ELF-1 (cell line): ENCODE measurements around the gene PDHA1.
A peak's percentile ranks its signal among the peaks of the same experiment; 100 is the strongest.

ENCODE experiments used
- DNase-seq: peaks from one replicate; pipeline ENCODE4 v3.0.0-alpha.2; 2016; ENCODE audit warnings: low read depth, low spot score

Gene PDHA1

GRCh38 chrX:19343535-19344408, at the start of gene PDHA1:
TSS of gene PDHA1 (plus strand) at chrX:19343927. CDS start at chrX:19344038, 111 bp downstream.
- peak; percentile 98 for DNase-seq

GRCh38 chrX:19303256-19303880, 40.4 kb upstream of the PDHA1 start:
- DNase-seq, result no peak

GRCh38 chrX:19326567-19326966, 17.2 kb upstream of the PDHA1 start:
- no peak for DNase-seq

- no peak for DNase-seq
Measured at GRCh38 chrX:19331831-19332230, 11.9 kb upstream of the PDHA1 start.

GRCh38 chrX:19332983-19333382, 10.7 kb upstream of the PDHA1 start:
- DNase-seq, result peak; percentile 22

- DNase-seq, result peak; percentile 70
Measured at GRCh38 chrX:19334945-19335626, 8.6 kb upstream of the PDHA1 start.

- DNase-seq, result no peak
Measured at GRCh38 chrX:19342331-19342906, 1.3 kb upstream of the PDHA1 start.

- DNase-seq, result no peak
Measured at GRCh38 chrX:19343085-19343534, 617 bp upstream of the PDHA1 start.

GRCh38 chrX:19344661-19345060, 934 bp downstream of the PDHA1 start:
- DNase-seq, result no peak

- DNase-seq, result no peak
Measured at GRCh38 chrX:19347916-19348315, 4.2 kb downstream of the PDHA1 start.

- no peak for DNase-seq
Measured at GRCh38 chrX:19349264-19349663, 5.5 kb downstream of the PDHA1 start.

- no peak for DNase-seq
Measured at GRCh38 chrX:19350941-19351384, 7.2 kb downstream of the PDHA1 start.

- DNase-seq, result no peak
Measured at GRCh38 chrX:19354625-19355024, 10.9 kb downstream of the PDHA1 start.

- DNase-seq, result no peak
Measured at GRCh38 chrX:19358521-19358920, 14.8 kb downstream of the PDHA1 start.

GRCh38 chrX:19360903-19361302, 17.2 kb downstream of the PDHA1 start:
- no peak for DNase-seq

GRCh38 chrX:19361701-19362100, 18.0 kb downstream of the PDHA1 start:
- no peak for DNase-seq

- DNase-seq, result no peak
Measured at GRCh38 chrX:19368576-19368975, 24.8 kb downstream of the PDHA1 start.

GRCh38 chrX:19370061-19370460, 26.3 kb downstream of the PDHA1 start:
- no peak for DNase-seq

- peak; percentile 91 for DNase-seq
Measured at GRCh38 chrX:19372170-19372546, 28.4 kb downstream of the PDHA1 start.

- no peak for DNase-seq
Measured at GRCh38 chrX:19372547-19373331, 29.0 kb downstream of the PDHA1 start.

- peak; percentile 16 for DNase-seq
Measured at GRCh38 chrX:19373351-19373891, 29.7 kb downstream of the PDHA1 start.
